ENCODE results near the gene DCAF15.

DNA sequence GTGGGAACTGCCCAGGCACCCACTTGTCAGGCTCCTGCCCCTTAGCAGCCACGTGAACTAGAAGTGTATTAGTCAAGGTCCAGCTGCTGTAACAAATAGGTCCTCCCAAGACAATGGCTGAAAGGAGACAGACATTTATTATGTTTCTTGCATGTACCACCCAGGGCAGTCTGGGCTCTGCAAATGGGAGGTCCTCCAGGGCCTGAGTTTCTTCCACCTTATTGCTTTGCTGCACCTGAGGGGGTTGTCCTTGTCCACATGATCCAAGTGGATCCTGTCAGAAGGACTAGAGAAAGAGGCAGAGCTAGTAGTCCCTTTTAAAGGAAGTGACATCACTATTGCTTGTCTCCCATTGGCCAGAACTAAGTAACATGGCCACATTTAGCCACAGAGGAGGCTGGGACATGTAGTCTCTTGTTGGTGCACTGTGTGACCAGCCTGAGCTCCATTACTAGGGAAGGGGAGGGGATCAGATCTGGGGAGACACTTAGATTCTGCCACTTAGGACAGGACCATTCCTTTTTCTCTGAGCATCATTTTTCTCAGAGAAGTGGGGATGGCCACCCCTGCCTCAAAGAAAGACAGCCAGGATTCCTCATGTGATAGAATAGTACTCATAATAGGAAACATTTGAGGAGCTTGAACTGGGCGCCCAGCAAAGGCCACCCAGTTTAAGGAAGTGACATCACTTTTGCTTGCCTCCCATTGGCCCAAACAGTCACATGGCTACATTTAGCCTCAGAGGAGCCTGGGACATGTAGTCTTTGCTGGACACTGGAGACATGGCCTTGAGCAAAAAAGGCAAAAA lies 31.2 kb upstream of the DCAF15 start:
- TF ChIP-seq, protein P1, sequence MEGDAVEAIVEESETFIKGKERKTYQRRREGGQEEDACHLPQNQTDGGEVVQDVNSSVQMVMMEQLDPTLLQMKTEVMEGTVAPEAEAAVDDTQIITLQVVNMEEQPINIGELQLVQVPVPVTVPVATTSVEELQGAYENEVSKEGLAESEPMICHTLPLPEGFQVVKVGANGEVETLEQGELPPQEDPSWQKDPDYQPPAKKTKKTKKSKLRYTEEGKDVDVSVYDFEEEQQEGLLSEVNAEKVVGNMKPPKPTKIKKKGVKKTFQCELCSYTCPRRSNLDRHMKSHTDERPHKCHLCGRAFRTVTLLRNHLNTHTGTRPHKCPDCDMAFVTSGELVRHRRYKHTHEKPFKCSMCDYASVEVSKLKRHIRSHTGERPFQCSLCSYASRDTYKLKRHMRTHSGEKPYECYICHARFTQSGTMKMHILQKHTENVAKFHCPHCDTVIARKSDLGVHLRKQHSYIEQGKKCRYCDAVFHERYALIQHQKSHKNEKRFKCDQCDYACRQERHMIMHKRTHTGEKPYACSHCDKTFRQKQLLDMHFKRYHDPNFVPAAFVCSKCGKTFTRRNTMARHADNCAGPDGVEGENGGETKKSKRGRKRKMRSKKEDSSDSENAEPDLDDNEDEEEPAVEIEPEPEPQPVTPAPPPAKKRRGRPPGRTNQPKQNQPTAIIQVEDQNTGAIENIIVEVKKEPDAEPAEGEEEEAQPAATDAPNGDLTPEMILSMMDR (IDR thresholded peaks at IDR 0.05; ENCODE audit: low read depth, low read length) = no peak
- TF ChIP-seq POLR2A (IDR thresholded peaks at IDR 0.05; ENCODE audit: extremely low read depth, insufficient read length) (no peak), MAX (IDR thresholded peaks at IDR 0.05; ENCODE audit: low read depth, low read length) (peak; percentile 69; the same call in 1 of the 2 replicates), MYC (IDR thresholded peaks at IDR 0.05; ENCODE audit: low read depth, low read length) (no peak)

Data from NB4 (cell line).